ENCODE data around the gene LAMB1.
"Not testable (repeated sequence)": the region's sequence is repeated elsewhere in the genome, so short reads cannot be mapped to it uniquely, and the experiment has no call there.

- not testable (repeated sequence) for TF ChIP-seq CTCF (IDR thresholded peaks at IDR 0.05; ENCODE audit: low read length); EZH2 (optimal IDR thresholded peaks at IDR 0.05; ENCODE audit: low read depth, low read length)
These were observed 30.3 kb upstream of the LAMB1 start for GRCh38 chr7:108033309-108033708.

All from MM.1S (cell line).